MG63 (cell line): Measurements from ENCODE around the gene WBP1L. TPM values are rescaled to one million over a fixed set of nuclear protein-coding genes. Genes with fewer than 3 reads are reported as not detected.
"Not testable (repeated sequence)": the region's sequence is repeated elsewhere in the genome, so short reads cannot be mapped to it uniquely, and the experiment has no call there.

Source experiments
- DNase-seq: peaks from one replicate; pipeline ENCODE4 v3.0.0-alpha.2; 2020
- H3K27me3 ChIP-seq: fragments of 250-450 bp; sonication (Bioruptor Pico); 2 replicates; pipeline ENCODE4 v1.5.1; 2020; ENCODE audit warnings: mild to moderate bottlenecking, moderate library complexity
- H3K36me3 ChIP-seq: fragments of 250-450 bp; sonication (Bioruptor Pico); 2 replicates; pipeline ENCODE4 v1.5.1; 2020; ENCODE audit warnings: mild to moderate bottlenecking, moderate library complexity
- H3K4me3 ChIP-seq: fragments of 250-450 bp; sonication (Bioruptor Pico); 2 replicates; pipeline ENCODE4 v1.5.1; 2020; ENCODE audit warnings: mild to moderate bottlenecking, moderate library complexity
- H3K9me3 ChIP-seq: fragments of 250-450 bp; sonication (Bioruptor Pico); 2 replicates; pipeline ENCODE4 v1.5.1; 2020; ENCODE audit warnings: mild to moderate bottlenecking, moderate library complexity
- total RNA-seq: library from RNA; depleted of rRNA; stranded (reverse); fragments of >200 nt; shearing (Covaris generic); gene quantifications from 2 replicates; pipeline ENCODE4 v1.2.3, GENCODE V29; 2014; ENCODE audit warnings: low replicate concordance

WBP1L gene
- total RNA-seq, 1 experiment from 2014 or later = 10.9 TPM

DNA sequence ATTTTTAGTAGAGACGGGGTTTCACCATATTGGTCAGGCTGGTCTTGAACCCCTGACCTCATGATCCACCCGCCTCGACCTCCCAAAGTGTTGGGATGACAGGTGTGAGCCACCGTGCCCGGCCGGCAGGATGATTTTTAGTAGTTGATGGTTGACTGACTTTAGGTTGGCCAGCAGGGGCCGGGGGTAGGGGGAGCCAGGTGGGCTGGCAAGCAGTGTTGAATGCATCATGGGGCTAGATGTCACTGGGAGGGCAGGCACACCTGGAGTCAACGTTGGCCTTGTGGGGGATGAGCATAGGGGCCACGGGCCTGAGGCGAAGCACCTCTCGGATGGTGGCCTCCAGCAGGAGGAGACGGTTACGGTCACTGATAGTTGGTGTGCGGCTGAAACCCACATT lies 88.5 kb downstream of the WBP1L start:
- Histone ChIP-seq H3K4me3 (no peak overlapping the region), H3K27me3 (no peaks in the 10 kb centered on the region), H3K9me3 (no peaks in the 10 kb centered on the region), H3K36me3 (no peaks in the 10 kb centered on the region)
- no peak for DNase-seq

DNA sequence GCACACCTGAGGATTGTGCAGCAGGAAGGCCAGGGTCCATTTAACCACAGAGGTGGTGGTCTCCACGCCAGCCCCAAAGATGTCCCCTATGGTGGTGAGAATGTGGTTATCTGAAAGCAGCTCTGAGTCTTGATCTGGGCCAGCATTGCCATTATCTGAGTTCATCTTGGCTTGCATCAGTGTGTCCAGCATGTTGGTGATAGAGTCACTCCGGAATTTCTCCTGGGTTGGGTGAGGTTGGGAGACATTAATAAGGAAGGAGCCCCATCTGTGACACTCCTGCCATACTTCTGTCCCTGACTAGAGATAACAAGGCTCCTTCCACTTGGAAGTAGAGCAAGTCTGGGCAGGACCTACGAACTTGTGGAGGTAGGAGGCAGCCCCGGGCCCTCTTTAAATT lies 89.2 kb downstream of the WBP1L start:
- Histone ChIP-seq H3K4me3 (no peak overlapping the region), H3K9me3 (no peaks in the 10 kb centered on the region), H3K27me3 (no peaks in the 10 kb centered on the region), H3K36me3 (no peaks in the 10 kb centered on the region)
- no peak for DNase-seq

DNA sequence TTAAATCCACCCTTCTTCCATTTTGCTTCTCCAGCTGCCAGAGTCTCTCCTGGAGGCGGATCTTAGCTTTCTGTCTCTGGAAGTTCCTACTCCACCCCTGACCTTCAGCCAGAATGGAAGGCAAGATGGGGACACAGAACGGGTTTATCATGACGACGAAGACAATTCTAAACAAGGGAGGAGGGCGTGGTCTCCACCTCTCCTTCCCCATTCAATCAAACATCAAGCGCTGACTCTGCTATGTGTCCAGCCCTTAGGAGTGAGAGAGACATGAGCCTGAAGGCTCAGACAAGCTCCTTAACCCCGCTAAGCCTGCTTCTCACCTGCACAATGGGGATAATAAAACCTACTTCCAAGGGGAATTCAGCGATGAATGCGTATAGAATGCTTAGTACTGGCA lies 90.4 kb downstream of the WBP1L start:
- H3K27me3 ChIP-seq = no peaks in the 10 kb centered on the region
- H3K9me3 ChIP-seq = no peaks in the 10 kb centered on the region
- no peaks in the 10 kb centered on the region for H3K36me3 ChIP-seq
- DNase-seq = no peak
- no peak overlapping the region for H3K4me3 ChIP-seq

DNA sequence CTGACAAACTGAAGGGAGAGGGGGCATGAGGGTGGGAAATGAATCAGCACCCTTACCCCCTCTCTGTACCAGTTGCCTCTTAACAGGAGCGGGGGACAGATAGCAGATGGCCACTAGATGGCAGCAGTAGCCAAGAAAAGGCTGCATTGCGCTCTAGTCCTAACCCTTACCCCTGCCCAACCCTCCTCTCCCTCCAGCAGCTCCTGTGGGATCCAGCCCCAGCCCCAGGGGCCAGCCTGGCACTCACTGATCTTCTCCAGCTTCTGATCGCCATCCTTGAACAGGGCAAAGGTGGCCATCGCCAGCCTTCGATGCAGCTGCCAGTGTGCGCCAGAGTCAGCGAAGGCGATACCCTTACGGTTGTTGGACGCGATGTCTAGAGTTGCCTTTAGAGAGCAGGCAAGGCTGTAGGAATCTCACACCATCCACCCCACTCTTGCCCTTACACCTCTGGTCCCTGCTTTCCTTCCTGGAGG lies 91.3 kb downstream of the WBP1L start:
- Histone ChIP-seq H3K36me3 (no peaks in the 10 kb centered on the region), H3K27me3 (no peaks in the 10 kb centered on the region), H3K4me3 (no peak overlapping the region), H3K9me3 (no peaks in the 10 kb centered on the region)
- DNase-seq = peak; percentile 40

DNA sequence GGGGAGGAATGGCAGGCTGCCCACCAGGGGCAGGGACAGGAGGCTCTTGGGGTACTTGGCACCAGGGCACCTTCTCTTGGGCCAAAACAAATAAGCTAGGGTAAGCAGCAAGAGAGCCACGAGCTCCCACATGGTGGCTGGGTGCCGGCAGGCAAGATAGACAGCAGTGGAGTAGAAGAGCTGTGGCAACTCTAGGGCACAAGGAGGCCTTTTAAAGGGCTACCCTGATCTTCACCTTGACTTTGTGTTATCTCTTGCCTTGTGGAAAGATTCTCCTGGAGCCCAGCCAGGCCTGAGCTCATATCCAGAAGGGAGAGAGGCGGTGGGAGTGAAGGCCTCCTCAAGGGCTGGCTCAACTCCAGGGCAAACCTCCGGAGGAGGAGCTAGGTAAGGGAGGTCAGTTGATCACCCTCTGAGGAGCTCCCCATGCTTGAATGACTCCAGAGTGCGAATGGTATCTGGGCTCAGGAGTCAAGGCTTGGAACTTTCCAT lies 93.5 kb downstream of the WBP1L start, which contains the start of gene CYP17A1:
CYP17A1 (minus strand) TSS at position 184 of the 492 bp plus-strand sequence; CDS start at position 132, 52 bp downstream.
- DNase-seq = peak; percentile 12
- Histone ChIP-seq H3K36me3 (no peaks in the 10 kb centered on the region), H3K9me3 (no peaks in the 10 kb centered on the region), H3K27me3 (no peaks in the 10 kb centered on the region), H3K4me3 (no peak within 1 kb of the TSS)

DNA sequence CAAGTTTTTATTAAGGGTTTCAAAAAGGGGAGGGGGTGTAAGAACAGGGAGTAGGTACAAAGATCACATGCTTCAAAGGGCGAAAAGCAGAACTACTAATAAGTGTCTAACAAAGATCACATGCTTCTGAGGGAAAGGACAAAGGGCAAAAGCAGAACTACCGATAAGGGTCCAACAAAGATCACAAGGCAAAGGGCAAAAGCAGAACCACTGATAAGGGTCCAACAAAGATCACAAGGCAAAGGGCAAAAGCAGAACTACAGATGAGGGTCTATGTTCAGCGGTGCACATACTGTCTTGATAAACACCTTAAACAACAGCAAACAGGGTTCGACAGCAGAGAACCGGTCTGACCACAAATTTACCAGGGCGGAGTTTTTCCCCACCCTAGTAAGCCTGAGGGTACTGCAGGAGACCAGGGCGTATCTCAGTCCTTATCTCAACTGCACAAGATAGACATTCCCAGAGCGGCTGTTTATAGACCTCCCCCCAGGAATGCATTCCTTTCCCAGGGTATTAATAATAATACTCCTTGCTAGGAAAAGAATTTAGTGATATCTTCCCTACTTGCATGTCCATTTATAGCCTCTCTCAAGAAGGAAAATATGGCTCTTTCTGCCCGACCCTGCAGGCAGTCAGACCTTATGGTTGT lies 94.7 kb downstream of the WBP1L start:
- not testable (repeated sequence) for H3K9me3 ChIP-seq

DNA sequence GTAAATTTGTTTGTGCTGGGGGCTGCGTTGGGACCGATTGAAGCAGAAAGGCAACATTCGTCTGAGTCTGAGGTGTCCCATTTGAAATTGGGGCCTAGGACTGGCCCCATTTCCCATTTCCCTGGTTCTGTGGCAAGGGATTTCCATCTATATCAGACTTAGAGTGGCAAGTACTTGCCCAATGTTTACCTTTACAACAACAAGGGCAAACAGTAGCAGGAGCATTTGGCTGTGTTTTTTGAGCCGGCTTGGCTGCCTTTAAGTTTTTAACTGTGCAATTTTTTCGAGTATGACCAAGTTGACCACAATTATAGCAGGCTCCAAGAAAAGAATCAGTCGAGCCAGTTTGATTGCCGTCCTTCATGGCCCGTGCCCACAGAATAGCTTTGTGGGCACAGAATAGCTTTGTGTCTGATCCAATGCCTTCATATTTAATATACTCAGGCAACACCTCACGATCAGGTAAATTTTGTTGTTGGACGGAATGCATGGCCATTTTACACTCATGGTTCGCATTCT lies 98.1 kb downstream of the WBP1L start:
- H3K36me3 ChIP-seq = no peaks in the 10 kb centered on the region
- no peaks in the 10 kb centered on the region for H3K9me3 ChIP-seq
- DNase-seq = no peak
- no peak overlapping the region for H3K4me3 ChIP-seq
- H3K27me3 ChIP-seq = no peaks in the 10 kb centered on the region

More for the DNA sequence above, 94.7 kb downstream of the WBP1L start:
- H3K27me3 ChIP-seq, H3K4me3 ChIP-seq, H3K36me3 ChIP-seq, DNase-seq: not testable (repeated sequence)

DNA sequence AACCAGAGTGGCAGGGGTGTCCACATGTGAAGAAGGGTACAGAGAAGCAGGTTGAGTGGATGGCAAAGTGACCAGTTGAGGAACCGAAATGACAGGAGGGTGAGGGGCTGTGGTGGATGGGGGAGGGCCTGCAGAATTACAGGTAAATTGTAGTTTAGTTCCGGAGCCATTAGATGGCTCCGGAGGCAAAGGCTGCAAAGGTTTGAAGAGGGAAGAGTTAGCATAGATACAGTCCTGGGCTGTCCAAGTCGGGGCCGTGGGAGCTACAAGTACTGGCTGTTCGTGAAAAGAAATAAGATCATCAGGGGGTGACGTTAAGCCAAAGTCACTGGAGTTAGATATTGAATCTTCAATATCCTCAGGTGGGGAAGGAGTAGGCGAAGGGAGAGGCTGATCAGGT lies 99.4 kb downstream of the WBP1L start:
- DNase-seq, H3K9me3 ChIP-seq, H3K27me3 ChIP-seq, H3K4me3 ChIP-seq, H3K36me3 ChIP-seq: not testable (repeated sequence)

DNA sequence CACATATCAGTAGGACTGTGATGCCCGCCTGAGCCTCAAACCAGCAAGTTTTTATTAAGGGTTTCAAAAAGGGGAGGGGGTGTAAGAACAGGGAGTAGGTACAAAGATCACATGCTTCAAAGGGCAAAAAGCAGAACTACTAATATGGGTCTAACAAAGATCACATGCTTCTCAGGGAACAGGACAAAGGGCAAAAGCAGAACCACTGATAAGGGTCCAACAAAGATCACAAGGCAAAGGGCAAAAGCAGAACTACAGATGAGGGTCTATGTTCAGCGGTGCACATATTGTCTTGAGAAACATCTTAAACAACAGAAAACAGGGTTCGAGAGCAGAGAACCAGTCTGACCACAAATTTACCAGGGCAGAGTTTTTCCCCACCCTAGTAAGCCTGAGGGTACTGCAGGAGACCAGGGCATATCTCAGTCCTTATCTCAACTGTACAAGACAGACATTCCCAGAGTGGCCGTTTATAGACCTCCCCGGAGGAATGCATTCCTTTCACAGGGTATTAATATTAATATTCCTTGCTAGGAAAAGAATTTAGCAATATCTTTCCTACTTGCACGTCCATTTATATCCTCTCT lies 100.5 kb downstream of the WBP1L start:
- not testable (repeated sequence) for H3K9me3 ChIP-seq, H3K4me3 ChIP-seq, H3K36me3 ChIP-seq, DNase-seq, H3K27me3 ChIP-seq

DNA sequence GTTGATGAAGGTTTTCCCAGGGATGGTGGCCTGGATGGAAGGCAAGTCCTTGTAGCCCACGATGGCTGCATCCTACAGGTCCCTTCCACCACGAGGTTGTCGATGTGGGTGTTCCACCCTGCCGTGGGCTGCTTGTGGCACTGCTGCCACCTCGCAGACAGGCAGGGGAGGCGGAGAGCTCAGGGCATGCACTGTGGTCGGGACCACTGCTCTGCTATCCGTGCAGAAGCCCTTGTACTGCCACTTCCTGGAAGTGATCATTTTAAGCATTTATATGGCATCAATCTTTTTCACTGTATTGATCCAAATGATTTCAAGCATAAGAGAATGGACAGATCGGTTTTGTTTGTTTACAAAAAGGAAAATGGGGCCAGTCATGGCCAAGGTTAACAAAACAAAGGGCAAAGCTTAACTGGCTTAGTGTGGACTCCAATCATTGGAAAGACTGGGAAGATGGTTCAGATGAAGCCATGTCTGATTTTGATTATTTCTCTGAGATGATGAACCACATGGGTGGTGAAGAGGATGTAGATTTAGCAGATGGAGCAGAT lies 101.7 kb downstream of the WBP1L start:
- no peaks in the 10 kb centered on the region for H3K9me3 ChIP-seq
- no peak for DNase-seq
- H3K4me3 ChIP-seq = no peak overlapping the region
- no peaks in the 10 kb centered on the region for H3K27me3 ChIP-seq
- no peaks in the 10 kb centered on the region for H3K36me3 ChIP-seq

DNA sequence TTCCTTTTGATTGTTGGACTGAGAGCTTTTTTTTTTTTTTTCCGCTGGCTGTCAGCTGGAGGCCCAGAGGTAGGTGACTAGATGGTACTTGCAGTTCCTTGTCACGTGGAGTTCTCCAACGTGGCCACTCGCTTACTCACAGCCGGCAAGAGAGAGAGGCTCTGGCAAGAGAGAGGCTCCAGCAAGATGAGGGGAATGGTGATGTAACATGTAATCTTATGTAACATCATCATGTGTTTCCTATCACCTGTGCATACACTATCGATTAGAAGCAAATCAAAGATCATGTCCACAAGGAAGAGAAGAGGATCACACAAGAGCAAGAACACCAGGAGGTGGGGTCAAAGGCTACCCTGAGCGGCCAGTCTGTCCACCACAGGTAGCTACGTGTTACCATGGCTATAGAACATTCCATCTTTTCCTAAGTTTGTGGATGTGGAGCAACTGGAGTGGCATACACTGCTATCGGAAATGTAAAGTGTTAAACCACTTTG lies 106.3 kb downstream of the WBP1L start:
- Histone ChIP-seq H3K9me3 (no peaks in the 10 kb centered on the region), H3K36me3 (no peaks in the 10 kb centered on the region), H3K4me3 (no peak overlapping the region), H3K27me3 (no peaks in the 10 kb centered on the region)
- no peak for DNase-seq

DNA sequence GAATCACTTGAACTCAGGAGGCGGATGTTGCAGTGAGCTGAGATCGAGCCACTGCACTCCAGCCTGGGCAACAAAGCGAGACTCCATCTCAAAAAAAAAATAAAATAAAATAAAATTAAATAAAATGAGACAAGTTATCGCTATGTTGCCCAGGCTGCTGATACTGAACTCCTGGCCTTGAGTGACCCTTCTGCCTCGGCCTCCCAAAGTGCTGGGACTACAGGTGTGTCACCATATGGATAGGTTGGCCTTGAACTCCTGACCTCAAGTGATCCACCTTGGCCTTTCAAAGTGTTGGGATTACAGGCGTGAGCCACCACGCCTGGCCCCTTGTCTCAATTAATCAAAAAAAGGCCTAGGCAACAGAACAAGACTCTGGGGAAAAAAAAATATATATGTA lies 109.5 kb downstream of the WBP1L start:
- not testable (repeated sequence) for DNase-seq, H3K4me3 ChIP-seq, H3K9me3 ChIP-seq, H3K36me3 ChIP-seq, H3K27me3 ChIP-seq

DNA sequence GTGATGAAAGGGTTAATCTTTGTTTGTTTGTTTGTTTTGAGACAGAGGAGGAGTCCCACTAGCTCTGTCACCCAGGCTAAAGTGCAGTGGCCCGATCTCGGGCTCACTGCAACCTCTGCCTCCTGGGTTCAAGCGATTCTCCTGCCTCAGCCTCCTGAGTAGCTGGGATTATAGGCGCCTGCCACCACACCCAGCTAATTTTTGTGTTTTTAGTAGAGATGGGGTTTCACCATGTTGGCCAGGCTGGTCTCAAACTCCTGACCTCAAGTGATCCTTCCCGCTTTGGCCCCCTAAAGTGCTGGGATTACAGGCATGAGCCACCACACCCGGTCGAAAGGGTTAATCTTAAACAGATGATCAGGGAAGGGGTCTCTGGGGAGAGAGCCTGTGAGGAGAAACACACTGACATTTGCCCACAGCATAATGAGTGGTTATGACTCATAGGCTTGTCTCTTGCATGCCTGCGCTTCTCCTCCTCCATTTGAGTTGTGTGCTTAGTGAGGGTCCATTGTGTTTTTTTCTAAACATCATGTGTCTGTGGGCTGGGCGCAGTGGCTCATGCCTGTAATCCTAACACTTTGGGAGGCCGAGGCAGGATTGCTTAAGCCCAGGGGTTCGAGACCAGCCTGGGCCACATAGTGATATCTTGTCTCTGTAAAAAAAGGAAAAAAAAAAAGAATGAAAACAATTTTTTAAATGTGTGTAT lies 112.1 kb downstream of the WBP1L start:
- not testable (repeated sequence) for H3K36me3 ChIP-seq, H3K27me3 ChIP-seq, H3K9me3 ChIP-seq
- DNase-seq = peak; percentile 77
- H3K4me3 ChIP-seq = peak overlapping the region; percentile 5; the same call in 1 of the 2 replicates

DNA sequence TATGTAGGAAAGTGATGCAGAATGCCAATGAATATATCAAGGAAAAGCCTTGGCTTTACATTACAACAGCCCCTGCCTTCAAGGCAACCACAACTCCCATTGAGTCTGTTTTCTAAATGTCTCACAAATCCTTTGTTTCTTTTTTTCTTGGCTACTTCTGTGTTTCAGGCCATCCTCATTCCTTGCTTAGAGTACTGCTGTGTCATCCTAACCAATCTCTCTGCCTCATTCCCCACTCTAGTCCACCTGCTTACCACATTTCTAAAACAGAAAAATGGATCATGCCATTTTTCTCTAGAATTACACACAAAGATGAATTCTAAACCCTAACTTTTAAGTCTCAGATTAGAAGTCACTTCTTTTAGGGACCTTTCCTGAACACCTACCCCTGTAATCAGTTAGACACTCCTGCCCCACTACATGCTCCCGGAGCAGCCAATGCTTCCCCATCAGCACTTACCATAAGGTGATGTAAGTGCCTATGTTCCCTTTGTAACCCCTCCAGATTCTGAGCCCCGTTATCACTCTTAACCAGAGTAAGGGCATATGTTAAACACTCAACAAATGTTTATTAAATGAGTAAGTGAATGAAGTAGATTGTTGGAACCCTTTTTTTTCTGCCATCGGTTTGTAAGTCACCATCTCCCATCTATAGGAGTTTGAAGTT lies 113.1 kb downstream of the WBP1L start:
- Histone ChIP-seq H3K27me3 (no peaks in the 10 kb centered on the region), H3K9me3 (no peaks in the 10 kb centered on the region), H3K36me3 (no peaks in the 10 kb centered on the region), H3K4me3 (no peak overlapping the region)
- DNase-seq = no peak

DNA sequence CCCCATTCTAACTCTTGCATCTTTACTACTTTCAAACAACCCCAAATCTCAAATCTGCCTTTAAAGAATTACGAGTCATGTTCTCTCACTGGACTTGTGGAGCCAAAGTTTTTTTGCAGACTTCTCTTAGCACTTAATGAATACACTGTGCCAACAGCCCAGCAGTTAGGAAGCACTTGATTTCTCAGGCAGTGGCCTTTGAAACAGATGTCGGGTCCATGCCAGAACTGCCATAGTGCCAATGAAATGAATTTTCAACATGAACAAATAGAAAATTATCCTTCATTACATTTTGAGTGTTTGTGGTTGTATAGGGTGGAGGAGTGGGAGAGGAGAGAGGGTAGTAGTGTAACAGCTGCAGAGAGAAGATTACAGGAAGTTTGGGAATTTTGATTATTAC lies 116.2 kb downstream of the WBP1L start:
- Histone ChIP-seq H3K36me3 (peaks cover 5% of the 10 kb centered on the region; the same call in 1 of the 2 replicates), H3K9me3 (no peaks in the 10 kb centered on the region), H3K27me3 (no peaks in the 10 kb centered on the region), H3K4me3 (no peak overlapping the region)
- DNase-seq = no peak

DNA sequence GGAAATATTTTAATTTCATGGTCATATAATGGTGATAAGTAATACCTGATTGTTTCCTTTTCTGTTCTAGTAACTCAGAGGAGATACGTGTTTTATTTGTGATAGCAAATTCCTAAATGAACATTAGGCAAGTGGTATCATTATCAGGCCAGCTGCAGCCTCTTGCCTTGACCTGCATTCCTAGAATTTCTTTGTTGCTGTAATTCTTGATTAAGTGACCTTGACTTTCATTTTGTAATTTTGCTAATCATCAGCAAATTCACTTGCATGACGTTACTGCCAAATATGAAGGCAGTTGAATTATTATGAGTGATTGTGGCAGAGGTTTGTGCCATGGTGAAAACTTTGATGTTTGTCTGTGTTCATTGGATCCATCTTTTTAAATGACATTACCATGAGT lies 119.9 kb downstream of the WBP1L start:
- DNase-seq = no peak
- Histone ChIP-seq H3K9me3 (no peaks in the 10 kb centered on the region), H3K27me3 (no peaks in the 10 kb centered on the region), H3K4me3 (no peak overlapping the region), H3K36me3 (peaks cover 5% of the 10 kb centered on the region; the same call in 1 of the 2 replicates)
